HepG2 (cell line): ENCODE data around the gene CDYL.

Experiments used
- FOXK2 ChIP-seq: fragments of 450-650 bp; IDR thresholded peaks from 2 replicates; pipeline ENCODE4 v1.6.1; 2016
- GABPB1 ChIP-seq: IDR thresholded peaks from 2 replicates; pipeline ENCODE4 v1.6.1; 2016; ENCODE audit warnings: mild to moderate bottlenecking, missing genetic modification reagents, moderate library complexity, missing compliant biosample characterization
- JARID2 ChIP-seq: sonication (generic); formaldehyde crosslinking; IDR thresholded peaks from 2 replicates; pipeline ENCODE4 v1.8.1; 2023; ENCODE audit warnings: missing genetic modification reagents, inconsistent platforms; ENCODE audit not compliant: insufficient replicate concordance
- MAFK ChIP-seq, 2 experiments: IDR thresholded peaks in 1 of 2; conservative IDR thresholded peaks in 1 of 2; 2 replicates each; pipeline ENCODE4 v1.6.1; 2011; ENCODE audit warnings: improper control_type of control experiment in 2 of 2, low read length in 2 of 2
- NONO ChIP-seq, 2 experiments: fragments of 450-650 bp in 1 of 2; sonication (generic) in 1 of 2; formaldehyde crosslinking in 1 of 2; IDR thresholded peaks in 1 of 2; conservative IDR thresholded peaks in 1 of 2; 2 replicates each; pipeline versions ENCODE4 v1.6.1 to v1.8.0; 2017 to 2022; ENCODE audit warnings: mild to moderate bottlenecking in 1 of 2, missing genetic modification reagents in 1 of 2, moderate library complexity in 1 of 2
- ZNF136 ChIP-seq: sonication (generic); formaldehyde crosslinking; IDR thresholded peaks from 2 replicates; pipeline ENCODE4 v1.8.1; 2022; ENCODE audit warnings: low read depth, mild to moderate bottlenecking, moderate library complexity, missing genetic modification reagents
- ZNF180 ChIP-seq: sonication (generic); formaldehyde crosslinking; IDR thresholded peaks from 2 replicates; pipeline ENCODE4 v1.4.0; 2020; ENCODE audit warnings: low read depth, missing genetic modification reagents, borderline replicate concordance
- ZNF34 ChIP-seq: sonication (generic); formaldehyde crosslinking; IDR thresholded peaks from 2 replicates; pipeline ENCODE4 v1.4.0; 2020; ENCODE audit warnings: mild to moderate bottlenecking, missing genetic modification reagents, borderline replicate concordance
- TF ChIP-seq, protein P1 (sequence below): sonication (generic); formaldehyde crosslinking; IDR thresholded peaks from 2 replicates; pipeline ENCODE4 v1.5.0; 2020; ENCODE audit warnings: mild to moderate bottlenecking, missing genetic modification reagents, moderate library complexity
- TF ChIP-seq, protein P2 (sequence below): sonication (generic); formaldehyde crosslinking; IDR thresholded peaks from 2 replicates; pipeline ENCODE4 v1.4.0; 2020; ENCODE audit warnings: low read depth, missing genetic modification reagents
- TF ChIP-seq, protein P3 (sequence below): IDR thresholded peaks from 2 replicates; pipeline ENCODE4 v1.6.1; 2012; ENCODE audit warnings: low read length, improper control_type of control experiment
- TF ChIP-seq, protein P4 (sequence below): sonication (generic); formaldehyde crosslinking; IDR thresholded peaks from 2 replicates; pipeline ENCODE4 v1.8.0; 2022; ENCODE audit warnings: missing genetic modification reagents, mild to moderate bottlenecking, inconsistent platforms, borderline replicate concordance

DNA sequence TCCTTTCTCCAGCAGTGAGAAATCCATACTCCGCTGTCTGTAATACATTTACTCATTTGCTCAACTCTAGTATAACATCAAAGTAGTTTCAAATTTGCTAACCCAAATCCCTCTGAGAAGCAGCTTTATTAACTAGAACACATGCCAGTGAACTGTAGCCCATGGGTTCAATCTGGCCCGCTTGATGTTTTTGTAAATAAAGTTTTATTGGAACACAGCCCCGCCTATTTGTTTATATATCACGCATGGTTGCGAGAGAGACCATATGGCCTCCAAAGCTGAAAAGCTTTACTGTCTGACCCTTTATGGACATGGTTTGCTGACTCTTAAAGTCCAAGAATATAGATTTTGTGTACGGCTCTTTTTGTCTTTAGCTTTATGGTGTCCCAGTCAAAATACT is 32.2 kb downstream of the CDYL start:
- TF ChIP-seq, protein P1, sequence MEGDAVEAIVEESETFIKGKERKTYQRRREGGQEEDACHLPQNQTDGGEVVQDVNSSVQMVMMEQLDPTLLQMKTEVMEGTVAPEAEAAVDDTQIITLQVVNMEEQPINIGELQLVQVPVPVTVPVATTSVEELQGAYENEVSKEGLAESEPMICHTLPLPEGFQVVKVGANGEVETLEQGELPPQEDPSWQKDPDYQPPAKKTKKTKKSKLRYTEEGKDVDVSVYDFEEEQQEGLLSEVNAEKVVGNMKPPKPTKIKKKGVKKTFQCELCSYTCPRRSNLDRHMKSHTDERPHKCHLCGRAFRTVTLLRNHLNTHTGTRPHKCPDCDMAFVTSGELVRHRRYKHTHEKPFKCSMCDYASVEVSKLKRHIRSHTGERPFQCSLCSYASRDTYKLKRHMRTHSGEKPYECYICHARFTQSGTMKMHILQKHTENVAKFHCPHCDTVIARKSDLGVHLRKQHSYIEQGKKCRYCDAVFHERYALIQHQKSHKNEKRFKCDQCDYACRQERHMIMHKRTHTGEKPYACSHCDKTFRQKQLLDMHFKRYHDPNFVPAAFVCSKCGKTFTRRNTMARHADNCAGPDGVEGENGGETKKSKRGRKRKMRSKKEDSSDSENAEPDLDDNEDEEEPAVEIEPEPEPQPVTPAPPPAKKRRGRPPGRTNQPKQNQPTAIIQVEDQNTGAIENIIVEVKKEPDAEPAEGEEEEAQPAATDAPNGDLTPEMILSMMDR (CRISPR knock-in tag): no peak
- TF ChIP-seq, protein P2, sequence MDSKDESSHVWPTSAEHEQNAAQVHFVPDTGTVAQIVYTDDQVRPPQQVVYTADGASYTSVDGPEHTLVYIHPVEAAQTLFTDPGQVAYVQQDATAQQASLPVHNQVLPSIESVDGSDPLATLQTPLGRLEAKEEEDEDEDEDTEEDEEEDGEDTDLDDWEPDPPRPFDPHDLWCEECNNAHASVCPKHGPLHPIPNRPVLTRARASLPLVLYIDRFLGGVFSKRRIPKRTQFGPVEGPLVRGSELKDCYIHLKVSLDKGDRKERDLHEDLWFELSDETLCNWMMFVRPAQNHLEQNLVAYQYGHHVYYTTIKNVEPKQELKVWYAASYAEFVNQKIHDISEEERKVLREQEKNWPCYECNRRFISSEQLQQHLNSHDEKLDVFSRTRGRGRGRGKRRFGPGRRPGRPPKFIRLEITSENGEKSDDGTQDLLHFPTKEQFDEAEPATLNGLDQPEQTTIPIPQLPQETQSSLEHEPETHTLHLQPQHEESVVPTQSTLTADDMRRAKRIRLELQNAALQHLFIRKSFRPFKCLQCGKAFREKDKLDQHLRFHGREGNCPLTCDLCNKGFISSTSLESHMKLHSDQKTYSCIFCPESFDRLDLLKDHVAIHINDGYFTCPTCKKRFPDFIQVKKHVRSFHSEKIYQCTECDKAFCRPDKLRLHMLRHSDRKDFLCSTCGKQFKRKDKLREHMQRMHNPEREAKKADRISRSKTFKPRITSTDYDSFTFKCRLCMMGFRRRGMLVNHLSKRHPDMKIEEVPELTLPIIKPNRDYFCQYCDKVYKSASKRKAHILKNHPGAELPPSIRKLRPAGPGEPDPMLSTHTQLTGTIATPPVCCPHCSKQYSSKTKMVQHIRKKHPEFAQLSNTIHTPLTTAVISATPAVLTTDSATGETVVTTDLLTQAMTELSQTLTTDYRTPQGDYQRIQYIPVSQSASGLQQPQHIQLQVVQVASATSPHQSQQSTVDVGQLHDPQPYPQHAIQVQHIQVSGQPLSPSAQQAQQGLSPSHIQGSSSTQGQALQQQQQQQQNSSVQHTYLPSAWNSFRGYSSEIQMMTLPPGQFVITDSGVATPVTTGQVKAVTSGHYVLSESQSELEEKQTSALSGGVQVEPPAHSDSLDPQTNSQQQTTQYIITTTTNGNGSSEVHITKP: no peak
- TF ChIP-seq ZNF136 (CRISPR knock-in tag) (no peak), ZNF180 (CRISPR knock-in tag) (no peak), JARID2 (no peak), FOXK2 (no peak), NONO (IDR thresholded peaks at IDR 0.05) (no peak), NONO (CRISPR knock-in tag; conservative IDR thresholded peaks at IDR 0.05) (no peak), MAFK (conservative IDR thresholded peaks at IDR 0.05 in 1 of 2, IDR thresholded peaks at IDR 0.05 in 1 of 2; ENCODE audit: low read length in 2 of 2) (no peak), ZNF34 (no peak), GABPB1 (CRISPR knock-in tag) (no peak)
- TF ChIP-seq, protein P3, sequence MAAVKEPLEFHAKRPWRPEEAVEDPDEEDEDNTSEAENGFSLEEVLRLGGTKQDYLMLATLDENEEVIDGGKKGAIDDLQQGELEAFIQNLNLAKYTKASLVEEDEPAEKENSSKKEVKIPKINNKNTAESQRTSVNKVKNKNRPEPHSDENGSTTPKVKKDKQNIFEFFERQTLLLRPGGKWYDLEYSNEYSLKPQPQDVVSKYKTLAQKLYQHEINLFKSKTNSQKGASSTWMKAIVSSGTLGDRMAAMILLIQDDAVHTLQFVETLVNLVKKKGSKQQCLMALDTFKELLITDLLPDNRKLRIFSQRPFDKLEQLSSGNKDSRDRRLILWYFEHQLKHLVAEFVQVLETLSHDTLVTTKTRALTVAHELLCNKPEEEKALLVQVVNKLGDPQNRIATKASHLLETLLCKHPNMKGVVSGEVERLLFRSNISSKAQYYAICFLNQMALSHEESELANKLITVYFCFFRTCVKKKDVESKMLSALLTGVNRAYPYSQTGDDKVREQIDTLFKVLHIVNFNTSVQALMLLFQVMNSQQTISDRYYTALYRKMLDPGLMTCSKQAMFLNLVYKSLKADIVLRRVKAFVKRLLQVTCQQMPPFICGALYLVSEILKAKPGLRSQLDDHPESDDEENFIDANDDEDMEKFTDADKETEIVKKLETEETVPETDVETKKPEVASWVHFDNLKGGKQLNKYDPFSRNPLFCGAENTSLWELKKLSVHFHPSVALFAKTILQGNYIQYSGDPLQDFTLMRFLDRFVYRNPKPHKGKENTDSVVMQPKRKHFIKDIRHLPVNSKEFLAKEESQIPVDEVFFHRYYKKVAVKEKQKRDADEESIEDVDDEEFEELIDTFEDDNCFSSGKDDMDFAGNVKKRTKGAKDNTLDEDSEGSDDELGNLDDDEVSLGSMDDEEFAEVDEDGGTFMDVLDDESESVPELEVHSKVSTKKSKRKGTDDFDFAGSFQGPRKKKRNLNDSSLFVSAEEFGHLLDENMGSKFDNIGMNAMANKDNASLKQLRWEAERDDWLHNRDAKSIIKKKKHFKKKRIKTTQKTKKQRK: no peak
- TF ChIP-seq, protein P4, sequence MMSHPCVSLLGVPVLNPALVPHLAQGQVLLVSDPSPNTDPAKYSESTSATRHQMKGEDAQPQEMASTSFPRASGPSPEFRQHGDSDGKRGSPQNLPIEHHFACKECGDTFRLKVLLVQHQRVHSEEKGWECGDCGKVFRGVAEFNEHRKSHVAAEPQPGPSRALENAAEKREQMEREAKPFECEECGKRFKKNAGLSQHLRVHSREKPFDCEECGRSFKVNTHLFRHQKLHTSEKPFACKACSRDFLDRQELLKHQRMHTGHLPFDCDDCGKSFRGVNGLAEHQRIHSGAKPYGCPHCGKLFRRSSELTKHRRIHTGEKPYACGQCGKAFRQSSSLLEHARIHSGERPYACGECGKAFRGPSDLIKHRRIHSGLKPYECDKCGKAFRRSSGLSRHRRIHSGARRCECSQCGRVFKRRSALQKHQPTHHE: no peak
